GM12801 (cell line): ENCODE data around the gene ACOT12.

Source experiments
- CTCF ChIP-seq: IDR thresholded peaks from one replicate; pipeline ENCODE4 v1.5.1; 2011; ENCODE audit warnings: control low read depth; ENCODE audit not compliant: insufficient read length; ENCODE audit errors: extremely low read depth

The ACOT12 gene

GRCh38 chr5:81398741-81399140 lies 4.8 kb upstream of the ACOT12 start:
- no peak for TF ChIP-seq CTCF

- no peak for TF ChIP-seq CTCF
These were observed 3.2 kb upstream of the ACOT12 start for GRCh38 chr5:81397176-81397575.

- no peak for TF ChIP-seq CTCF
These were observed 1.3 kb upstream of the ACOT12 start for GRCh38 chr5:81395262-81395661.

GRCh38 chr5:81393430-81393782 lies 528 bp downstream of the ACOT12 start:
- no peak for TF ChIP-seq CTCF

GRCh38 chr5:81389025-81389424 lies 4.9 kb downstream of the ACOT12 start:
- TF ChIP-seq CTCF = no peak

GRCh38 chr5:81388169-81388568 lies 5.8 kb downstream of the ACOT12 start:
- TF ChIP-seq CTCF = no peak

- TF ChIP-seq CTCF = no peak
These were observed 10.1 kb downstream of the ACOT12 start for GRCh38 chr5:81383867-81384266.

- TF ChIP-seq CTCF = no peak
These were observed 22.5 kb downstream of the ACOT12 start for GRCh38 chr5:81371354-81371876.
